Gastrocnemius medialis (tissue), 4 donors: ENCODE data around the gene ENDOV. TPM values are rescaled to one million over a fixed set of nuclear protein-coding genes. Genes with fewer than 3 reads are reported as not detected.

Experiments used
- ATAC-seq, 2 donors: fragments of 150-250 bp; one replicate each; pipeline ENCODE4 v1.9.1; 2016
- DNase-seq, 2 donors: peaks; one replicate each; pipeline ENCODE4 v3.0.0-alpha.2; 2019
- H3K27ac ChIP-seq, 4 donors: fragments of 200-600 bp; sonication (generic); 1 replicate in 1 of 4; 2 replicates in 3 of 4; pipeline ENCODE4 v1.5.1; 2016 to 2018; ENCODE audit warnings: mild to moderate bottlenecking in 2 of 4, moderate library complexity in 1 of 4
- H3K27me3 ChIP-seq, 3 donors: fragments of 200-600 bp; sonication (generic) in 2 of 3; 1 replicate in 1 of 3; 2 replicates in 2 of 3; pipeline versions ENCODE4 v1.5.1 to v1.6.0; 2016 to 2019; ENCODE audit warnings: mild to moderate bottlenecking in 1 of 3, moderate library complexity in 1 of 3
- H3K36me3 ChIP-seq, 2 donors: fragments of 200-600 bp; sonication (generic) in 1 of 2; one replicate each; pipeline ENCODE4 v1.5.1; 2017 to 2018
- H3K4me1 ChIP-seq, 2 donors: fragments of 200-600 bp; sonication (generic) in 1 of 2; one replicate each; pipeline ENCODE4 v1.5.1; 2016 to 2017; ENCODE audit warnings: mild to moderate bottlenecking in 2 of 2
- H3K4me3 ChIP-seq, 4 donors: fragments of 200-600 bp; sonication (generic) in 3 of 4; 1 replicate in 1 of 4; 2 replicates in 3 of 4; pipeline ENCODE4 v1.5.1; 2016 to 2019; ENCODE audit warnings: mild to moderate bottlenecking in 2 of 4
- H3K9me3 ChIP-seq, 3 donors: fragments of 200-600 bp; sonication (generic) in 2 of 3; 1 replicate in 1 of 3; 2 replicates in 2 of 3; pipeline ENCODE4 v1.5.1; 2016 to 2019
- CTCF ChIP-seq, 5 experiments: fragments of 450-650 bp in 3 of 5; fragments of 200-600 bp in 2 of 5; sonication (generic) in 2 of 5; IDR thresholded peaks in 4 of 5; conservative IDR thresholded peaks in 1 of 5; 1 replicate in 4 of 5; 2 replicates in 1 of 5; pipeline ENCODE4 v1.5.1; 2016 to 2019; ENCODE audit warnings: antibody characterized with exemption in 5 of 5, mild to moderate bottlenecking in 3 of 5, moderate library complexity in 3 of 5
- POLR2A ChIP-seq, 2 donors: fragments of 450-650 bp; IDR thresholded peaks; one replicate each; pipeline ENCODE4 v1.6.1; 2017; ENCODE audit warnings: antibody characterized with exemption in 2 of 2, mild to moderate bottlenecking in 2 of 2, moderate library complexity in 2 of 2
- in situ Hi-C, 4 donors: fragments of 200-750 bp; cut with MboI; loops; one replicate each; pipeline versions ENCODE4 v1.15.0 to v1.8.0; 2017; ENCODE audit warnings: low sequenced_read_pairs in 4 of 4
- intact Hi-C: fragments of 100-400 bp; cut with DNase I; formaldehyde crosslinking; loops from one replicate; pipeline ENCODE4 v1.15.1; 2023; ENCODE audit warnings: low total_unique reads
- total RNA-seq, 4 donors: library from RNA; depleted of rRNA; stranded (reverse); fragments of >200 nt; gene quantifications; one replicate each; pipeline versions ENCODE4 v1.1.0 to v1.2.3, GENCODE V29; 2016

ENDOV gene
- total RNA-seq, 4 donors from 2014 or later: 9.1 to 24.1 (median 18.0) TPM

- H3K27ac ChIP-seq: no peak overlapping the region
- in situ Hi-C loops (loop anchor here (5.0 to 10.0 kb wide), 4 partner anchors 150 to 560 kb away; no protein-coding TSS in a partner anchor), intact Hi-C loops (loop anchor here (5.0 to 10.0 kb wide), 3 partner anchors 52 to 677 kb away; partner anchors contain the start of gene NPTX1)
- no peak for DNase-seq
- H3K36me3 ChIP-seq: peaks cover 0 to 8% of the 10 kb centered on the region in 2 donors
- no peak for ATAC-seq
- peaks cover 0 to 15% of the 10 kb centered on the region in 2 donors for H3K4me1 ChIP-seq
- H3K9me3 ChIP-seq: no peaks in the 10 kb centered on the region
- no peak for TF ChIP-seq CTCF (IDR thresholded peaks at IDR 0.05 in 4 of 5, conservative IDR thresholded peaks at IDR 0.05 in 1 of 5)
- no peak for TF ChIP-seq POLR2A (IDR thresholded peaks at IDR 0.05)
- H3K27me3 ChIP-seq: no peaks in the 10 kb centered on the region
- no peak overlapping the region for H3K4me3 ChIP-seq
These were observed 10.2 kb downstream of the ENDOV start for GRCh38 chr17:80424878-80425765.

GRCh38 chr17:80425835-80426426 is 11.0 kb downstream of the ENDOV start:
- Histone ChIP-seq H3K27me3 (no peaks in the 10 kb centered on the region), H3K4me3 (no peak overlapping the region), H3K36me3 (peaks cover 0 to 9% of the 10 kb centered on the region in 2 donors), H3K9me3 (no peaks in the 10 kb centered on the region), H3K27ac (no peak overlapping the region), H3K4me1 (peaks cover 0 to 15% of the 10 kb centered on the region in 2 donors)
- intact Hi-C loops: loop anchor here (2.0 to 10.0 kb wide), 4 partner anchors 29 to 676 kb away; partner anchors contain the start of gene NPTX1
- no peak for TF ChIP-seq CTCF (IDR thresholded peaks at IDR 0.05 in 4 of 5, conservative IDR thresholded peaks at IDR 0.05 in 1 of 5)
- no peak for TF ChIP-seq POLR2A (IDR thresholded peaks at IDR 0.05)
- ATAC-seq (no peak), DNase-seq (no peak)
- in situ Hi-C loops: loop anchor here (5.0 to 10.0 kb wide), 4 partner anchors 149 to 559 kb away; no protein-coding TSS in a partner anchor

- H3K36me3 ChIP-seq: peaks cover 0 to 9% of the 10 kb centered on the region in 2 donors
- peak; percentile 45 to 62 for ATAC-seq
- no peaks in the 10 kb centered on the region for H3K9me3 ChIP-seq
- peak; percentile 24 to 62 for DNase-seq
- H3K27ac ChIP-seq: no peak overlapping the region
- H3K27me3 ChIP-seq: no peaks in the 10 kb centered on the region
- intact Hi-C loops: loop anchor here (1.0 to 10.0 kb wide), 6 partner anchors 28 to 676 kb away; partner anchors contain the start of gene NPTX1
- peak; percentile 96 to 99 (median 98) for TF ChIP-seq CTCF (IDR thresholded peaks at IDR 0.05 in 4 of 5, conservative IDR thresholded peaks at IDR 0.05 in 1 of 5)
- no peak for TF ChIP-seq POLR2A (IDR thresholded peaks at IDR 0.05)
- H3K4me3 ChIP-seq: no peak overlapping the region
- in situ Hi-C loops: loop anchor here (5.0 to 10.0 kb wide), 4 partner anchors 148 to 558 kb away; no protein-coding TSS in a partner anchor
- peaks cover 0 to 15% of the 10 kb centered on the region in 2 donors for H3K4me1 ChIP-seq
These were observed 11.8 kb downstream of the ENDOV start for GRCh38 chr17:80426671-80427326.
